ENCODE data around the gene SDR42E1. TPM values are rescaled to one million over a fixed set of nuclear protein-coding genes. Genes with fewer than 3 reads are reported as not detected.
A peak's percentile ranks its signal among the peaks of the same experiment; 100 is the strongest.

Gene SDR42E1
- total RNA-seq, 1 donor from 2014 or later = 23.2 TPM

DNA sequence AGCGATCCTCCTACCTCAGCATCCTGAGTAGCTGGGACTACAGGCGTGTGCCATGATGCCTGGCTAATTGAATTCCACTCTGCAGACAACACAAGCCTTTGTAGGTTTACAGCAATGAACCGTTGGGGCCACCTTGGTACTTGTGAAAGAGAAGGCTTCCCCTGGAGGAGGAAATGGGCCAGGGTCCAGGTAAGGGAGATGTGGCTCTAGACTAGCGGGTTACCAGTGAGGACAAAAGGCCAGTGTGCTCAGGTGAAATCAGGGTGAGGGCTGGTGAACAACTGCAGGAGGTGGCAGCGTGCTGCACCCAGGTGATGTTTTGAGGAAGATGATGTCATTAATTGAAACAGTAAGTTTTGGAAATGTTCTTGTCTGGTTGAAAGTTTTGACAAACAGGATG lies 6.7 kb downstream of the SDR42E1 start:
- Histone ChIP-seq H3K27me3 (ENCODE audit: control insufficient read depth, insufficient read depth, low read length) (no peaks in the 10 kb centered on the region), H3K36me3 (ENCODE audit: control insufficient read depth, insufficient read depth, low read length) (peaks cover 11% of the 10 kb centered on the region), H3K4me3 (ENCODE audit: low read depth, low read length) (no peak overlapping the region)
- TF ChIP-seq, protein P1, sequence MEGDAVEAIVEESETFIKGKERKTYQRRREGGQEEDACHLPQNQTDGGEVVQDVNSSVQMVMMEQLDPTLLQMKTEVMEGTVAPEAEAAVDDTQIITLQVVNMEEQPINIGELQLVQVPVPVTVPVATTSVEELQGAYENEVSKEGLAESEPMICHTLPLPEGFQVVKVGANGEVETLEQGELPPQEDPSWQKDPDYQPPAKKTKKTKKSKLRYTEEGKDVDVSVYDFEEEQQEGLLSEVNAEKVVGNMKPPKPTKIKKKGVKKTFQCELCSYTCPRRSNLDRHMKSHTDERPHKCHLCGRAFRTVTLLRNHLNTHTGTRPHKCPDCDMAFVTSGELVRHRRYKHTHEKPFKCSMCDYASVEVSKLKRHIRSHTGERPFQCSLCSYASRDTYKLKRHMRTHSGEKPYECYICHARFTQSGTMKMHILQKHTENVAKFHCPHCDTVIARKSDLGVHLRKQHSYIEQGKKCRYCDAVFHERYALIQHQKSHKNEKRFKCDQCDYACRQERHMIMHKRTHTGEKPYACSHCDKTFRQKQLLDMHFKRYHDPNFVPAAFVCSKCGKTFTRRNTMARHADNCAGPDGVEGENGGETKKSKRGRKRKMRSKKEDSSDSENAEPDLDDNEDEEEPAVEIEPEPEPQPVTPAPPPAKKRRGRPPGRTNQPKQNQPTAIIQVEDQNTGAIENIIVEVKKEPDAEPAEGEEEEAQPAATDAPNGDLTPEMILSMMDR (IDR thresholded peaks at IDR 0.05; ENCODE audit: insufficient read depth, low read length, severe bottlenecking) = no peak
- FAIRE-seq = no peak
- no peak for DNase-seq (ENCODE audit: low read depth)

DNA sequence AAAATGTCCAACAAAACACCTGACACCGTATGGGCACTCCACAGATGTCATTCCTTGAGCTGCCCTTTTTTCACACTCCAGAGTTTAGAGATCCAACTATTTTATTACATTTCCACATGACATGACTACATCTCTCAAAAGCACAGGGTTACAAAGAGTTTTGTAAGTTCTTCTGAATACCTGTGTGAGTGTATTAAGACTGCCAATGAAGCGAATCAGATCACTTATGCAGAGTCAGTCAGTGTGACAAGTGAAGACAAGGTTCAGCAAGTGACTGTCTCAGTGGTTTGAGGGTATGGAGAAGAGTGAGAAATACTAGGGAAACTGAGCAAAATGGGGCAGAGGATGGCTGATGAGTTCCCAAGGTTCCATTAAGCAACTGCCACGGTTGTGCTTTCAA lies 8.4 kb downstream of the SDR42E1 start:
- Histone ChIP-seq H3K36me3 (ENCODE audit: control insufficient read depth, insufficient read depth, low read length) (peaks cover 12% of the 10 kb centered on the region), H3K27me3 (ENCODE audit: control insufficient read depth, insufficient read depth, low read length) (no peaks in the 10 kb centered on the region), H3K4me3 (ENCODE audit: low read depth, low read length) (no peak overlapping the region)
- FAIRE-seq = no peak
- TF ChIP-seq, protein P1 (IDR thresholded peaks at IDR 0.05; ENCODE audit: insufficient read depth, low read length, severe bottlenecking) = no peak
- DNase-seq (ENCODE audit: low read depth) = peak; percentile 44

DNA sequence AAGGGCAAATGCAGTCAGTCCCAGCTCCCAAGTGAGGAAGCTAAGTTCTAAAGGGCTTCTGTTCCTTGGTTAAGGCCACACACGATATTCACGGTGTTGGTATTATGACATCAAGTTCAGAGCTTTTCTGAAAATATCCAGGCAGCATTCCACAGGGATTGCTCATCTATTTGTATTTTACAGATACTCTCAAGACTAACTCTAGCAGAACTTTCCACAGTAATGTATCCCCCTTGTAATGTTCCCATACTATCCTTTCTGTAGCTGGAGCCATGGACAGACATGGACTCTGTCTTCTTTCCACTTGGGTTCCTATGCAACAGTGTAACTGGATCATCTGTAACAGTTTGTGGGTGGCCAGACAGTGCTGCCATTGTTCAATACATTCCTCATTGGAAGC lies 13.5 kb downstream of the SDR42E1 start:
- TF ChIP-seq, protein P1 (IDR thresholded peaks at IDR 0.05; ENCODE audit: insufficient read depth, low read length, severe bottlenecking) = no peak
- peak; percentile 90 for DNase-seq (ENCODE audit: low read depth)
- peaks cover 6% of the 10 kb centered on the region for H3K36me3 ChIP-seq (ENCODE audit: control insufficient read depth, insufficient read depth, low read length)

DNA sequence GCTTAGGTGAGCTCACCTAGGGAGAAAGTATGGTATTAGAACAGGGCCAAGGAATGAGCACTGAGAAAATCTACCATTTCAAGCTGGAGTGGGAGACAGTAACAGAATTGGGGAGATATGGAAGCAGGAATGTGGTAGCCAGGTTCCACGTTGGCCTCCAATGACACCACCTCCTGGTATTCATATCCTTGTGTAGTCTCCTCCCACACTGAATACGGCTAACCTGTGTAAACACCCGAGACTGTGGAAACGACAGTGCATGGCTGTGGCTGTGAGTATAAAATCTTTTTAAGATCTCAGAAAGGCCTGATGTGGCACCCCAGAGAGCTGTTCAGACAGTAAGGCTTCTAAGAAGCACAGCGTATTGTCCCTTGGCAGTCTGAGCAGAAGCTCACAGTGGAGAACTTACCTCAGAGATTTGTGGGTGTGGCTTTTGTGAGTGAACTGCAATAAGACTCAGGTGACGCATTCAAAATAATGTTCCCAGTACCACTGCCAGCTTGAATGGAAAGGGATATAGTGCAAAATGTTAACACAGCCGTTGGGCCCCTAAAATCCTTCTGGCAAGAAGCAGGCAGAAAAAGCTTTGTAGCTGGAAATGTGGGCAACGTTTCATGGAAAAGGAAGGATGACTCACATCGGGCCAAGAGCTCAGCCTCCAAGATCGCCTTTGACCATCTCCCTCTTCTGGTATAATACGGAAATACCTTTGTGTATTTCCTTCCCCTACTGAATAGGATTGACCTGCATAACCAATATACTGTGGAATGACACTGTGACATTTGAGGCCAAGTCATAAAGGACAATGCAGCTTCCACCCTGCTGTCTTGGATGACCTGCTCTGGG lies 14.4 kb downstream of the SDR42E1 start:
- TF ChIP-seq, protein P1 (IDR thresholded peaks at IDR 0.05; ENCODE audit: insufficient read depth, low read length, severe bottlenecking) = peak; percentile 39
- Histone ChIP-seq H3K36me3 (ENCODE audit: control insufficient read depth, insufficient read depth, low read length) (peaks cover 6% of the 10 kb centered on the region), H3K4me3 (ENCODE audit: low read depth, low read length) (no peak overlapping the region), H3K27me3 (ENCODE audit: control insufficient read depth, insufficient read depth, low read length) (no peaks in the 10 kb centered on the region)
- DNase-seq (ENCODE audit: low read depth) = peak; percentile 72
- FAIRE-seq = peak; percentile 32

More for the DNA sequence above, 13.5 kb downstream of the SDR42E1 start:
- H3K4me3 ChIP-seq (ENCODE audit: low read depth, low read length) = no peak overlapping the region
- H3K27me3 ChIP-seq (ENCODE audit: control insufficient read depth, insufficient read depth, low read length) = no peaks in the 10 kb centered on the region
- FAIRE-seq = peak; percentile 23

DNA sequence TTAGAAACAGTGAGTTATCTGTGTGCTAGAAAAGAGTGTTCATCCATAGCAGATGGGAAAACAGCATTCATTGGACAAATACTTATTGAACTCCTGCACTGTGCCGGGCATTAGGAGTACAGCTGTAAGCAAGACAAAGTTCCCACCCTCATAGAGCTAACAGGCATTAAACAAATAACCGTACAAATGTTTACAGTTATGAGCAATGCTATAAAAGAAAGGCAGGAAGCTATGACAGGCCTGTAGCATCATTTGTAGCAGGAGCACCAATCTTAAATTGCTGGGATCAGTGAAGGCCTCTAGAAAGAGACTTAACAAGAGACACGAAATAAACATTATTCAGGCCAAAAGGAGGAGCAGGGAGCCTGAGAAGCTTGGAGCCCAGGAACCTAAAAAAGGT lies 15.6 kb downstream of the SDR42E1 start:
- H3K27me3 ChIP-seq (ENCODE audit: control insufficient read depth, insufficient read depth, low read length) = no peaks in the 10 kb centered on the region
- H3K36me3 ChIP-seq (ENCODE audit: control insufficient read depth, insufficient read depth, low read length) = peaks cover 5% of the 10 kb centered on the region
- DNase-seq (ENCODE audit: low read depth) (peak; percentile 37), FAIRE-seq (no peak)
- no peak overlapping the region for H3K4me3 ChIP-seq (ENCODE audit: low read depth, low read length)
- TF ChIP-seq, protein P1 (IDR thresholded peaks at IDR 0.05; ENCODE audit: insufficient read depth, low read length, severe bottlenecking) = no peak

All from bronchial epithelial cell (primary cell).